Right kidney (tissue), 1 donor: ENCODE results near the gene ANGPTL8.
A peak's percentile ranks its signal among the peaks of the same experiment; 100 is the strongest.

ENCODE experiments used
- DNase-seq: peaks from one replicate; pipeline ENCODE4 v3.0.0-alpha.2; 2016

The ANGPTL8 gene

DNA sequence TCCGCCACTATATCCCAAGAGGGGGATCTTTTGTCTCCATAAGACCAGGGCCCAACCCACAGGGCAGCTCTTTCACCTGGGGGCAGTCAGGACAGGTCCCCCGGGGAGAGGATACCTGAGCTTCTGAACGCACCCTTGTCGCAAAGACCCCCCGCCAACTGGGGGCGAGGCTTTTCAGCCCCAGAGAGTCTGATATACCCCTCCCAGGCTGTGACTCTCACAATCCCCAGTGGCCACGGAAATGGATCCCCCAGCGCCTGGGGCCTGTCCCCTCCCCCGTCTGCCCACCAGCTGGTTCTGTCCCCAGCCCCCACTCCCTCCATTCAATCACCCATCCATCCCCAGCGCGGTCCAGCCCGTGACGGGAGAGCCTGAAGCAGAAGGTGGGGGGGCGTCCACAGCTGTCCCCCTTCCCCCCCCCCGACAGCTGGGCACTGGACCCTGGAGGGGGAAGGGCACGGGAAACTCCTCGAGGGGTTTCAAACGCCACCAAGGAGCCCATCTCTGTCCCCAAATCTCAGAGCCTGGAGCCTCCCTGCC, 22.1 kb downstream of the ANGPTL8 start:
- peak; percentile 74 for DNase-seq

DNA sequence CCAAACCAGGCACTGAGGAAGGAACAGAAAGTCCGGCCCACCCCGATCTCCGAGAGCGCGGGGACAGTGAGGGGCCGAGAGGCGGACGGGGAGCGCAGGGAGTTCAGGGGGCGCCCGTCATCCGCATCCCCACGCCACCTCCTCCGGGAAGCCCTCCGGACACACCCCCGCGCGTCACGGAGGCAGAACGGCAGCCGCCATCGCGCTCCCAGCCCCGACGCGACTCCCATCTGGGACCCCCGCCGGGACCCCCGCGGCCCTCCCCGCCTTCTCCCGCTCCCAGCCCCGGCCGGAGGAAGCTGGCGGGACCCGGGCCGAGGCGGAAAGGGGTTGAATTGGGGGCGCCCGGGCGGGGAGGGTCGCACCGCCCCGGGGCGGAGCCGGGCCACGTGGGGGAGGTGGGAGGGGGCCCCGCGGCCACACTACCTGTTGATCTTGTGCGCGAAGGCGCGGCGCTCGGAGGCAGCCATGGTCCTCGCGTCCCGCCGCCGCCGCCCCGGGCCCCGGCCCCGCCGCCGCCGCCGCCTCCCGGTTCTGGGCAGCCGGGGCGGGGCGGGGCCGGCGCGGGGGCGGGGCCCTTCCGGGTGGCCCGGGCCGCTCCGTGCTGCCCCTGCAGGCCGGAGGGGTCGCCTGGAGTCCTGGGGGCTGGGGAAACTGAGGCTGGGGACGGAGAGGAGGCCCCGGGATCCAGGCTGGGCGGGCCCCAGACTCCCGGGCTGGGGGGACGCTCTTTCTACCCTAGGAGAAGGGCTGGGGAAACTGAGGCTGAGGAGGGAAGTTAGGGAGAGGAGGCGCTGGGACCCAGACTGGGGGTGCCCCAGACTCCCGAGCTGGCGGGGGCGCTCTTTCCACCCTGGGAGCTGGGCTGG, 22.8 kb downstream of the ANGPTL8 start, which contains the start of gene DOCK6:
DOCK6 (minus strand) TSS at position 554 of the 869 bp plus-strand sequence; CDS start at position 470, 84 bp downstream.
- no peak for DNase-seq

DNA sequence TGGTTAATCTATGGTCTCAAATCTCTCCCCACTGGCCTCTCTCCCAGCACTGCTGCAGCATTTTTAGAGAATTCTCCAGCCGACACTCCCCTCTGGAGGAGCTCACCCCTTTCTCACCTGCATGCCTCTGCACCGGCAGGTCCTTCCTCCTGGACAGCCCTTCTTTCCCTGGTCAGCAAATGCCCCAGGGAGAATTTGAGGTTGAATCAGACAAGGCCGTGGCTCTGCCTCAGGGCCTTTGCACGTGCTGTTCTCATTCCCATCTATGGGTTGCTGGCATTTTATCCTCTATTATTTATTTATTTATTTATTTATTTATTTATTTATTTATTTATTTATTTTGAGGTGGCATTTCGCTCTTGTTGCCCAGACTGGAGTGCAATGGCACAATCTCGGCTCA, 24.3 kb downstream of the ANGPTL8 start:
- DNase-seq = no peak

DNA sequence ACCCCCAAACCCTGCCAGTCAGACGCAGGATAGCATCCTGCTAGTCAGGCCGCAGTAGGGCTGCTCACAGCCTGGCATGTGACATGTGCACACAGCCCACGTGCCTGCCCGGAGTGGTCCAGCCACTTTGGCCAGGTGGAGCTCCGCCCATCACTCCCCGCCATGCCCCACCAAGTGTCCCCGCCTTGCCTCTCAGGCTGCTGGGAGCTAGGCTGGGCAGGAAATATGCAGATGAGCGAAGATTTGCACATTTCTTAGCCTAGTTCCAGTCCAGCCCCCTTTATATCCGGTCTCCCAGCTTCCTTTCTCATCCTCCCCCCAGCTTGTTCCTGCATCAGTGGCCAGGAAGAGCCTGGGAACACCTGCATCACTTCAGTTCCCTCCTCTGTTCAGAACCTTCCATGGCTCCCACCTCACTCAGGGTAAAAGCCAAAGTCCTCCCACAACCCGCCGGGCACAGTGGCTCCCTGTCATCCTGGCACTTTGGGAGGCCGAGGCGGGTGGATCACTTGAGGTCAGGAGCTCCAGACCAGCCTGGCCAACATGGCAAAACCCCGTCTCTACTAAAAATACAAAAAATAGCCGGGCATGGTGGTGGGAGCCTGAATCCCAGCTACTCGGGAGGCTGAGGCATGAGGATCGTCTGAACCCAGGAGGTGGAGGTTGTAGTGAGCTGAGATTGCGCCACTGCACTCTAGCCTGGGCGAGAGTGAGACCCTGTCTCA, 25.2 kb downstream of the ANGPTL8 start:
- DNase-seq = no peak

DNA sequence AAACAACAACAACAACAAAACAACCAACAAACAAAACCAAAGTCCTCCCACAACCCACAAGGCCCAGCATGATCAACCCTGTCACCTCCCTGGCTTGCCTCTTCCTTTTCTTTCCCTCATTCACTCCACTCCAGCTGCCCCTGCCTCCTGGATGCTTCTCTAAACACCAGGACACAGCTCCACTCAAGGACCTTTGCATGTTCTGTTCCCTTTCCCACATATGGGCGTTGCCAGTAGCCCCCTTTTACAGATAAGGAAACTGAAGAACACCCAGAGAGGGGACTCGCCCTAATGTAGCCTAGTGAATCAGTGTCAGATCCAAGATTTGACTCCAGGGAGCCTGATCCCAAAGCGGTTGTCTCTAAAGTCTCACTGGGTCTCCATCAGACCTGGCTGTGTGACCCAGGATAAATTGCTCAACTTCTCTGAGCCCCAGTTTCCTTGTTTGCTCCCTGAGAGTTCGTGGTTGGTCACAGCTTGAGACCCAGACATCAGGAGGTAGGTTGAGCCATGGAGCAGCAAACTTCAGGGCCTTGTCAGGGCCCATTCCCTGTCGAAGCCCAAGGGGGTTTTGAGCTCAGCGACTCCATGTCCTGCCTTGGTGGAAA, 25.9 kb downstream of the ANGPTL8 start:
- DNase-seq = no peak

DNA sequence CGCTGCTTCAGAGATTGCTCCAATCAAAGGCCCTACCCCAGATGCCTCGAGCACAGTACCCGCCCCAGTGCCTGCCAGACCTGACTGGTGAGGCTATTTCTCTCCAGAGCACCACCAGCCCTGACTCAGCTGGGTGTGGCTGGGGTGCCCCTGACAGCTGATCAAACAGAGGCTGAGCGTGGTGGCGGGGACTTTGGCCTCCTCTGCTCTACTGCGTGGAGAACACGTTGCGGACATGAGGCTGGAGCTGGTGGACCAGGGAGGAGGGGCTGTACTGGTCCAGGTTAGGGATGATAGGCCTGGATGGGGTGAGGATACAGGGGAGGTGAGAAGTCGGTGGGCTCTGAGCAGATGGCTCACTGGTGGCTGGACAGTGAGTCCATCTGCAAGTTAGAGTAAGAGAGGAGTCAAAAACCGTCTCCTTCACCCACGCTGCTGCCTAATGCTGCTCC, 26.4 kb downstream of the ANGPTL8 start:
- no peak for DNase-seq

DNA sequence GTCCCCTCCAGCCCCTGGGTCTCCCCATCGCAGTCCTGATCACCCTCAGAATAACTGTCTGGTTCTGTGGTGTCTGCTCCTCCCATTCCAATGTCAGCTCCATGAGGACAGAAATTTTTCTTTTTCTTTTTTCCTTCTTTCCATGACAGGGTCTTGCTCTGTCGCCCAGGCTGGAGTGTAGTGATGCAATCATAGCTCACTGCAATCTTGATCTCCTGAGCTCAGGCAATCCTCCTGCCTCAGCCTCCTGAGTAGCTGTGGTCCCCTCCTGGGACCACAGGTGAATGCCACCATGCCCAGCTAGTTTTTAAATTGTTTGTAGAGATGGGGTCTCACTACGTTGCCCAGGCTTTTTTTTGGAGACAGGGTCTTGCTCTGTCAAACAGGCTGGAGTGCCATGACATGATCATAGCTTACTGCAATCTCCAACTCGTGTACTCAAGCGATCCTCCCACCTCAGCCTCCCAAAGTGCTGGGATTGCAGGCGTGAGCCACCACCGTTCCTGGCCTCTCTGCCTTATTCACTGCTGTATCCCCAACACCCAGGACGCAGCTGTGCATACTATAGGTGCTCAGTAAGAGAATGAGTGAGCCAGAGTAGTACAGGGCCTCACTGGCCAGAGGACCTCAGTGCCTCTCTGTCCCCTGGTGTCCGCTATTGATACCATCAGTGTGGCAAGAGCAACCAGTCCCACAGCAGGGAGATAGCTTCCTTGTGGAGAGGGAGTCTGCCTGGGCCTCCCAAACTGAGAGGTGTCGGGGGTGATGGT, 28.1 kb downstream of the ANGPTL8 start:
- DNase-seq = no peak

DNA sequence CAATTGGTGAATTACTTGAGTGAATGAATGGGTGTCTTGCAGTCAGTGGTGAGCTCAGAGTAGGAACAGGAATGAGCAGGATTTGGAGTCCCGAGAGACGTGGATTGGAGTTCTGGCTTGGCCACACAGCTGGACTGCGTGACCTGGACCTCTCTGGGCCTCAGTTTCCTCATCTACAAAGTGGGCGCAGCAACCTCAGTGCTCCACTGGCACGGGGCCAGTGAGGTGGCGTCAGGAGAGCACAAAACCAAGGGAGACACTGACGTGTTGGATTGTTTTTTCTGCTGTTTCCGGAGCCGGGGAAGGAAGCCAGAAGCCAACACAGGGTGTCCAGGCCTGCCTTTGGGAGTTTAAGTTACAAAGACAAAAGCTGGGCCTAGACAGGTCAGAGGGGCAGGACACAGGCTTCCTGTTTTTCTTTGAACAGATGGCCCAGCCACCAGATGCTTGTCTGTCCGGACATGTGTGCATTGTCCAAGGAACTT, 29.4 kb downstream of the ANGPTL8 start:
- no peak for DNase-seq

DNA sequence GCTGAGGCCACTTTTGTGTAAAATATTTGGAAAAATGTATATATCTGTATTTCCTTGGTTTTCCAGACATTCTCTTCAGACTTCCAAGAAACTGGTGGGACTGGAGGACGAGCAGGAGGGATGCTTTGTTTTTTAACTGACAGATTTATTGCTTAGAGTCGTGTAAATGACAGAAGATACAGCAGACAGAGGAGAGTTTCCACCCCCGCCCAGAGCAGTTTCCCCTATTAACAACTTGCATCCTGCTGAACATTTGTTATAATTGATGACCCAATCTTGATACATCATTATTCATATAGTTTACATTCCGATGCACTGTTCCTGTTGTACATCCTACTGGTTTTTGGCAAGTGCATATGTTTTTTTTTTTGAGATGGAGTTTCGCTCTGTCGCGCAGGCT, 30.0 kb downstream of the ANGPTL8 start:
- DNase-seq = no peak

DNA sequence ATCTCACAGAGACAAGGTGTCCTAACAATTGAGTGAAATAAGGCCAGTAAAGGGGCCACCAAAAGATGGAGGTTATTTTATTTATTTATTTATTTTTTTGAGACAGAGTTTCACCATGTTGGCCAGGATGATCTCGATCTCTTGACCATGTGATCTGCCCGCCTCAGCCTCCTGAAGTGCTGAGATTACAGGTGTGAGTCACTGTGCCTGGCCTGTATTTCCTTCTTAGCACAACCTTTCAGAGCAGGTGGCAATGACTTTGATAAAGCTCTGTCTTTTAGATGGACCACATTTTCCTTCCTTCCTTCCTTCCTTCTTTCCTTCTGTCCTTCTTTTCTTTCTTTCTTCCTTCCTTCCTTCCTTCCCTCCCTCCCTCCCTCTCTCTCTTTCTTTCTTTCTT, 33.9 kb downstream of the ANGPTL8 start:
- DNase-seq = no peak

DNA sequence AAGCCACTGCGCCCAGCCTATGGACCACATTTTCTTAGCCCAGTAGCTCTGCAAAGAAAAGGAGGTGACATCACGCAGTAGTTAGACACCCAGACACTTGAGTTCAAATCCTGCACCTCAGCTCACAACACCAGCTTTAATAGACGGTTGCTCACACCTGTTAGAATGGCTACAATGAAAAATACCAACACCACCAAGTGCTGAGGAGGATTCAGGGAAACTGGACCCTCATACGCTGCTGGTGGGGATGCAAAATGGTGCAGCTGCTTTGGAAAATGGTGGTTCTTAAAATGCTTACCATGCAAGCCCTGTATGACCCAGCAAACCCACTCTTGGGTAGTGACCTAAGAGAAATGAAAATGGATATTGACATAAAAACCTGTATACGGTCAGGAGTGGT, 34.6 kb downstream of the ANGPTL8 start:
- no peak for DNase-seq

DNA sequence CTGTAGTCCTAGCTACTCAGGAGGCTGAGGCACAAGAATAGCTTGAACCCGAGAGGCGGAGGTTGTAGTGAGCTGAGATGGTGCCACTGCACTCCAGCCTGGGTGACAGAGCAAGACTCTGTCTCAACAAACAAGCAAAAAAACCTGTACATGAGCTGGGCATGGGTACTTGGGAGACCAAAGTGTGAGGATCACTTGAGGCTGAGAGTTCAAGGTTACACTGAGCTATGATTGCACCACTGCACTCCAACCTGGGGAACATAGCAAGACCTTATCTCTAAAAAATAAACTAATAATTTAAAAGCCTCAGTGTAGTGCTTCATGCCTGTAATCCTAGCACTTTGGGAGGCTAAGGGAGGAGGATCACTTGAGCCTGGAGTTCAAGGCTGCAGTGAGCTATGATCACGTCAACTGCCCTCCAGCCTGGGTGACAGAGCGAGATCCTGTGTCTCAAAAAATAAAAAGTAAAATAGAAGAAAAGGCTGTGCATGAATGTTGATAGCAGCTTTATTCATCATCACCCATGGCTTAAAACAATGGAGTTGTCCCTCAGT, 35.2 kb downstream of the ANGPTL8 start:
- DNase-seq = no peak

DNA sequence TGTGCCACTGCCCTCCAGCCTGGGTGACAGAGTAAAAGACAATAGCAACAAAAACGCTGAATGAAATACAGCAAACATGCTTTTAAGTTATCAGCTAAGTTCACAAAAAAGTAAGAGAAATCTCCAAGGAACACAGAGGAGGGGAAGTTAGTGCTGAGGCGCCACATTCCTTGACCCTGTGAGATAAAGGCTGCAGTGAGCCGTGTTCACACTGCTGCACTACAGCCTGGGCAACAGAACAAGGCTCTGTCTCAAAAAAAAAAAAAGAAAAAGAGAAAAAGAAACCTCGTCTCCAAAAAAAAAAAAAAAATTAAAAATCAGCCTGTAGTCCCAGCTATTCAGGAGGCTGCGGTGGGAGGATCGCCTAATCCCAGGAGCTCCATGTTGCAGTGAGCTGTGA, 39.3 kb downstream of the ANGPTL8 start:
- DNase-seq = no peak

DNA sequence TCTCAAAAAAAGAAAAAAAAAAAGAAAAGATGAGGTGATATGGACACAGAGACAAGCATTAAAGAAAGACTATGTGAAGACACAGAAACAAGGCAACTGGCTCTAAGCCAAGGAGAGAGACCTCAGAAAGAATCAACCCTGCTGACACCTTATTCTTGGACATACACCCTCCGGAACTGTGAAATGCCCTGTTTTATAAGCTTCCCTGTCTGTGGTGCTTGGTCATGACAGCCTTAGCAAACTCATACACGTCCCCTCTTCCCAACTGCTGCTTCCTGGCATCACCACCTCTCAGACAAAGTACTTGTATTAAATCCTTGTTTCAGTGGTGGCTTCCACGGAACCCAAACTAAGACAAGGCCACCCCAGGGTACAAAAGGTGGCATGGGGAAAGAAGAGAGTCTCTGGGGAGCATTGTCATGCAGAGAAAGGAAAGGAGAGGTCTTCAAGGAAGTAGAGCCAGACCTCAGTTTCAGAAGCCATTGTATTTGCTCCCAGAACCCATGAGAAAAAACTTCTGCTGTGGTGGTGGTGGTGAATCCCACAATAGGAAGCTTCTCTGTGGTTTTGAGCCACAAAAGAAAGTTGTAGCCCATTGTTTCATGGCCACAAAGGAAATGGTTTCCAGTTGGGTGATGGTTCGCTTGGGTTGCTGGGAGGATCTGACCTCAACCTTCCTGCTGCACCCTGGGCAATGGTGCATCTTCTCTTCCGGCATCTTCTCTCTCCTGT, 40.3 kb downstream of the ANGPTL8 start:
- DNase-seq = no peak

DNA sequence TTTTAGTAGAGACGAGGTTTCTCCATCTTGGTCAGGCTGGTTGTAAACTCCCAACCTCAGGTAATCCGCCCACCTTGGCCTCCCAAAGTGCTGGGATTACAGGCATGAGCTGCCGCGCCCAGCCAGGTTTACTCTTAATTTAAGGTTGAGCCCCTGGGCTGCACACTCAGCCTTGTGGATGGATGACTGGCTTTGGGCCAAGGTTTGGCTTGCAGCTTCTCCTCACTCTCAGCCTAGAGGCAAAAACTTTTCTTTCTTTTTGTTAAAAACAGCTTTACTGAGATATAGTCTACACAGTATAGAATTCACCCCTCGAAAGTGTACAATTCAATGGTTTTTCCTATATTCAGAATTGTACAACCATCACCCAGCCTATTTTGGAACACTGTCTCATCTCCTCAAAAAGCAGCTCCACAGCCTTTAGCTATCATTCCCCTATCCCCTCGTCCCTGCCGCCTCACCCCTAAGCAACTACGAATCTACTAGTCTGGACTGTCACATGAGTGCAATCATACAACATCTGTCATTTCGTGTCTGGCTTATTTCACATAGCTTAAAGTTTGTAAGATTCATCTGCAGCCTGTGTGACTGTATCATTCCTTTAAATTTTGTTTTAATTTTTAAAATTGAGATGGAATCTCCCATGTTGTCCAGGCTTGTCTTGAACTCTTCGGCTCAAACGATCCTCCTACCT, 42.1 kb downstream of the ANGPTL8 start:
- DNase-seq = no peak

DNA sequence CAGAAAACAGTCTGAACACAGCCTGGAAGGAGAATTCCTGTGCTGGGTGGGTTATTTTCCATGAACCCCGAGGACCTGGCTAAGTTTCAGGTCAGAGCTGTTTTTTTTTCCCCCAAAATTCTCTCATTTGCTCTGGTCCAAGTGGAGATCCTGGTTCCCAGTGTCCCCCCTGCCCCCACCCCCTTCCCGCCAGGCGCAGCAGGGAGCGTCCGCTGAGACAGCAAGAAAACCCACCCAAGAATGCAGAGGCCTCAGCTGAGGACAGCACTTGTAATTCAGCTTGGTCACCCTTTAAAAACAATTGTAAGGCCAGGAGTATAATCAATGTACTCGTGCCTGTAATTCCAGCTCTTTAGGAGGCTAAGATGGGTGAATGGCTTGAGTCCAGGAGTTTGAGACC, 45.1 kb downstream of the ANGPTL8 start:
- no peak for DNase-seq

DNA sequence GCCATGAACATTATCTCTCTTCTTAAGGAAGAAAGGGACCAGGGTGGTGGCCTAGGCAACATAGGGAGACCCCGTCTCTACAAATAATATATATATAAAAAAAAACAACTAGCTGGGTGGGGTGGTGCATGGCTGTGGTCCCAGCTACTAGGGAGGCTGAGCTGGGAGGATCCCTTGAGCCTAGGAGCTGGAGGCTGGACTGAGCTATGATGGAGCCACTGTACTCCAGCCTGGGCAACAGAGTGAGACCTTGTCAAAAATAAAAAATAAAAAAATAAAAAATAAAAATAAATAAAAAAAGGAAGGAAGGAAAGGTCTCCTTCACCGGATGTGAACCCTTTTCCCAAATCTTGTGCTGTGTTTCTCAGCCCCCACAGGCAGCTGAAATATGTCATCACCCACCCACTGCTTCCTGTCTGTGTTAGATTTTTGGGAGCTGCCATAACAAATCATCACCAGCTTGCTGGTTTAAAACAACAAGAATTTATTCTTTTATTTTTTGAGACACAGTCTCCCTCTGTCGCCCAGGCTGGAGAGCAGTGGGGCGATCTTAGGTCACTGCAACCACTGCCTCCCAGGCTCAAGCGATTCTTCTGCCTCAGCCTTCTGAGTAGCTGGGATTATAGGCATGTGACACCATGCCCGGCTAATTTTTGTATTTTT, 47.0 kb downstream of the ANGPTL8 start:
- DNase-seq = no peak

DNA sequence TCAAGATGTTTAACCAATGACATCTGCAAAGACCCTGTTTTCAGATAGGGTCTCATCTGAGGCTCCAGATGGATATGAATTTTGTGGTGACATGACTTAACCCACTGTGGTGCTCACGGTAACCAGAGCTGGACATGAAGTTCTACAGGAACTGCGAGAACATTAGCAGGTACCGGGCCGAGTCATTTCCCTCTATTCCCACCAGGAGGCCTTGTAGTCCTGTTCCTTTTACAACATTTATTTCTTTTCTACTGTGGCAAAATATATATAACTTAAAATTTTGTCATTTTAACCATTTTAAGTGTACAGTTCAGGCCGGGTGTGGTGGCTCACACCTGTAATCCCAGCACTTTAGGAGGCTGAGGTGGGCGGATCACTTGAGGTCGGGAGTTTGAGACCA, 48.9 kb downstream of the ANGPTL8 start:
- DNase-seq = no peak

DNA sequence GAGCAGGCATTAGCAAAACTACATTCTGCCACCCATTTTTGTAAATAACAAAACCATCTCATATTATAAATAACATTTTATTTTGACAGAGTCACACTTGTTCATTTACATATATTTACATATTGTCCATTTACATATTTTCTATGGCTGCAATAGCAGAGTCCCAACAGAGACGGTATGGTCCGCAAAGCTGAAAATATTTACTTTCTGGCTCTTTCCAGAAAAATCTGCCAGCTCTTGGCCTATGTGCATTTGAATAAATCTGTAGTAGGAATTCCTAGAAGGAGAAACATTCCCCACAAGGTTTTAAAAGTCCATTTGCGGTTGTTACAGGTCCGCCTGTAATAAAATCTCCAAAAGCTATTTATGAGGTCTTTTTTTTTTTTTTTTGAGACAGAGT, 50.8 kb downstream of the ANGPTL8 start:
- no peak for DNase-seq

DNA sequence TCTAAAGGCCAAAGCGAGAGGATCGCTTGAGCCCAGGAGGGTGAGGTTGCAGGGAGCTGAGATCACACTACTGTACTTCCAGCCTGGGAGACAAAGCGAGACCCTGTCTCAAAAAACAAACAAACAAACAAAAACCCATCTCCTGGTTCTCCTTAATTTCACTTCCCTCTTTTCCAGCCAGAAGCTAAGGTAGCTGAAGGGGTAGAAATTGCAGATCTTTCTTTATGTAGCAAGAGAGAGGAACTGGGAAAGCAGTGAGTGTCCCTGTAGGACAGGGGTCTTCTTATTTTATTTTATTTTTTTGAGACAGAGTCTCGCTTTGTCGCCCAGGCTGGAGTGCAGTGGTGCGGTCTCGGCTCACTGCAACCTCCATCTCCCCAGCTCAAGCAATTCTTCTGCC, 52.0 kb downstream of the ANGPTL8 start:
- DNase-seq = no peak
